H1 (cell line): ENCODE results near the gene RAB39A. TPM values are rescaled to one million over a fixed set of nuclear protein-coding genes. Genes with fewer than 3 reads are reported as not detected.

Source experiments
- EP300 ChIP-seq, 2 experiments: IDR thresholded peaks; 1 replicate in 1 of 2; 2 replicates in 1 of 2; pipeline ENCODE4 v1.6.1; 2011 to 2012; ENCODE audit warnings: low read depth in 2 of 2, low read length in 2 of 2, mild to moderate bottlenecking in 2 of 2, borderline replicate concordance in 1 of 2, inconsistent platforms in 1 of 2, moderate library complexity in 1 of 2
- GTF2F1 ChIP-seq: IDR thresholded peaks from 2 replicates; pipeline ENCODE4 v1.6.1; 2012; ENCODE audit warnings: low read depth, low read length, improper control_type of control experiment, borderline replicate concordance
- SRF ChIP-seq: IDR thresholded peaks from 2 replicates; pipeline ENCODE4 v1.6.1; 2011; ENCODE audit warnings: mild to moderate bottlenecking, low read depth, low read length, moderate library complexity
- polyA plus RNA-seq, 7 experiments: library from polyadenylated mRNA; depleted of rRNA in 3 of 7; stranded (reverse) in 5 of 7; unstranded in 2 of 7; fragments of >200 nt in 5 of 7; fragments of 200-250 nt in 2 of 7; gene quantifications; 1 replicate in 5 of 7; 2 replicates in 1 of 7; 4 replicates in 1 of 7; pipeline versions ENCODE4 v1.2.1 to v1.2.3, GENCODE V29; 2011 to 2013; ENCODE audit warnings: missing spikeins in 2 of 7, mixed read lengths in 2 of 7
- total RNA-seq: library from RNA; stranded (reverse); fragmentation: NEBNext Ultra II Directional; extraction: Animal tissue kit (Norgen Biotek cat#: 25700); gene quantifications from 2 replicates; pipeline ENCODE4 v1.2.1, GENCODE V29; 2021
- TF ChIP-seq, protein P1 (sequence below), 3 experiments: IDR thresholded peaks; 1 replicate in 2 of 3; 2 replicates in 1 of 3; pipeline versions ENCODE4 v1.5.1 to v1.6.1; 2011; ENCODE audit warnings: low read length in 3 of 3, mild to moderate bottlenecking in 3 of 3, inconsistent platforms in 2 of 3, low read depth in 1 of 3, moderate library complexity in 1 of 3; ENCODE audit not compliant: insufficient read depth in 1 of 3; ENCODE audit errors: control extremely low read depth in 1 of 3
- TF ChIP-seq, protein P2 (sequence below): IDR thresholded peaks from 2 replicates; pipeline ENCODE4 v1.6.1; 2012; ENCODE audit warnings: inconsistent platforms

RAB39A gene
- total and polyA plus RNA-seq, 2 of the 8 experiments (the other 6 are each of a cell fraction or from before 2014, with no cell fraction given) = 7.1 to 19.1 TPM

DNA sequence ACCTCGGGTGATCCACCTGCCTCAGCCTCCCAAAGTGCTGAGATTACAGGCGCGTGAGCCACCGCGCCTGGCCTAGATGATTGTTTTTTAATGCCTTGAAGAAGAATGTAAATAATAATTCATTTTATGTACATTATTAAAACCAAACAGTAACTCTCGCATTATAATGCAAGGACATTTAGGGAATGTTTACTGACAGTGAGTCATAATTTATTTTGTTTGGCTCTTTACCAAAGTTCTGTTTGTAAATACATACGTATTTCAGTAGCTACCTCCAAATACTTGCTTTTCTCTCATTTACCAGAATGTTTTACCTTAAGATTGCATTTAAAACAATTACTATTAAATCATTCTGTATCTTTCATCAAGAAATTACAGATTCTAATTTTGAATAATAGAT is 3.0 kb downstream of the RAB39A start (continued):
- TF ChIP-seq, protein P1, sequence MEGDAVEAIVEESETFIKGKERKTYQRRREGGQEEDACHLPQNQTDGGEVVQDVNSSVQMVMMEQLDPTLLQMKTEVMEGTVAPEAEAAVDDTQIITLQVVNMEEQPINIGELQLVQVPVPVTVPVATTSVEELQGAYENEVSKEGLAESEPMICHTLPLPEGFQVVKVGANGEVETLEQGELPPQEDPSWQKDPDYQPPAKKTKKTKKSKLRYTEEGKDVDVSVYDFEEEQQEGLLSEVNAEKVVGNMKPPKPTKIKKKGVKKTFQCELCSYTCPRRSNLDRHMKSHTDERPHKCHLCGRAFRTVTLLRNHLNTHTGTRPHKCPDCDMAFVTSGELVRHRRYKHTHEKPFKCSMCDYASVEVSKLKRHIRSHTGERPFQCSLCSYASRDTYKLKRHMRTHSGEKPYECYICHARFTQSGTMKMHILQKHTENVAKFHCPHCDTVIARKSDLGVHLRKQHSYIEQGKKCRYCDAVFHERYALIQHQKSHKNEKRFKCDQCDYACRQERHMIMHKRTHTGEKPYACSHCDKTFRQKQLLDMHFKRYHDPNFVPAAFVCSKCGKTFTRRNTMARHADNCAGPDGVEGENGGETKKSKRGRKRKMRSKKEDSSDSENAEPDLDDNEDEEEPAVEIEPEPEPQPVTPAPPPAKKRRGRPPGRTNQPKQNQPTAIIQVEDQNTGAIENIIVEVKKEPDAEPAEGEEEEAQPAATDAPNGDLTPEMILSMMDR (IDR thresholded peaks at IDR 0.05; ENCODE audit: control extremely low read depth in 1 of 3, insufficient read depth in 1 of 3, low read depth in 1 of 3, low read length in 3 of 3) = no peak
- TF ChIP-seq GTF2F1 = no peak
- TF ChIP-seq SRF = no peak
- TF ChIP-seq EP300 (IDR thresholded peaks at IDR 0.05; ENCODE audit: borderline replicate concordance in 1 of 2, low read depth in 2 of 2, low read length in 2 of 2) = no peak
- TF ChIP-seq, protein P2, sequence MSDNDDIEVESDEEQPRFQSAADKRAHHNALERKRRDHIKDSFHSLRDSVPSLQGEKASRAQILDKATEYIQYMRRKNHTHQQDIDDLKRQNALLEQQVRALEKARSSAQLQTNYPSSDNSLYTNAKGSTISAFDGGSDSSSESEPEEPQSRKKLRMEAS = no peak
